ENCODE results near the gene FHL1. TPM values are rescaled to one million over a fixed set of nuclear protein-coding genes. Genes with fewer than 3 reads are reported as not detected.

Gene FHL1
- total RNA-seq, 1 experiment from 2014 or later, result 20.0 TPM

GRCh38 chrX:136141569-136141968, 5.8 kb upstream of the FHL1 start:
- BruUV-seq (replicated peaks), result no TSS peak
- ChIA-PET RAD21 (ENCODE audit: low non-redundant PET in 1 of 2, low total read pairs in 2 of 2, uncharacterized antibody in 2 of 2, unreplicated experiment in 2 of 2) (no interaction called here), POLR2A (no interaction called here), CTCF (no interaction called here)
- H3K27ac ChIP-seq (ENCODE audit: low read depth, low read length), result no peak overlapping the region
- TF ChIP-seq EZH2phosphoT487 (IDR thresholded peaks at IDR 0.05; ENCODE audit: borderline replicate concordance), result no peak
- TF ChIP-seq, protein P1, sequence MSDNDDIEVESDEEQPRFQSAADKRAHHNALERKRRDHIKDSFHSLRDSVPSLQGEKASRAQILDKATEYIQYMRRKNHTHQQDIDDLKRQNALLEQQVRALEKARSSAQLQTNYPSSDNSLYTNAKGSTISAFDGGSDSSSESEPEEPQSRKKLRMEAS (IDR thresholded peaks at IDR 0.05), result no peak
- TF ChIP-seq ATF3 (IDR thresholded peaks at IDR 0.05), result no peak
- TF ChIP-seq EGR1 (IDR thresholded peaks at IDR 0.05; ENCODE audit: low read depth), result no peak
- no peak for TF ChIP-seq SIN3A (IDR thresholded peaks at IDR 0.05; ENCODE audit: low read depth)
- TF ChIP-seq RAD21 (IDR thresholded peaks at IDR 0.05; ENCODE audit: low read depth), result no peak
- TF ChIP-seq ZFX (IDR thresholded peaks at IDR 0.05), result no peak
- TF ChIP-seq CBX3 (IDR thresholded peaks at IDR 0.05; ENCODE audit: low read depth), result no peak
- no peak for TF ChIP-seq FOSL1 (IDR thresholded peaks at IDR 0.05; ENCODE audit: low read depth)
- TF ChIP-seq ELF1 (IDR thresholded peaks at IDR 0.05; ENCODE audit: borderline replicate concordance, low read depth), result no peak
- TF ChIP-seq POLR2A (IDR thresholded peaks at IDR 0.05; ENCODE audit: borderline replicate concordance, extremely low read depth, insufficient read depth, insufficient read length), result no peak
- TF ChIP-seq, protein P2, sequence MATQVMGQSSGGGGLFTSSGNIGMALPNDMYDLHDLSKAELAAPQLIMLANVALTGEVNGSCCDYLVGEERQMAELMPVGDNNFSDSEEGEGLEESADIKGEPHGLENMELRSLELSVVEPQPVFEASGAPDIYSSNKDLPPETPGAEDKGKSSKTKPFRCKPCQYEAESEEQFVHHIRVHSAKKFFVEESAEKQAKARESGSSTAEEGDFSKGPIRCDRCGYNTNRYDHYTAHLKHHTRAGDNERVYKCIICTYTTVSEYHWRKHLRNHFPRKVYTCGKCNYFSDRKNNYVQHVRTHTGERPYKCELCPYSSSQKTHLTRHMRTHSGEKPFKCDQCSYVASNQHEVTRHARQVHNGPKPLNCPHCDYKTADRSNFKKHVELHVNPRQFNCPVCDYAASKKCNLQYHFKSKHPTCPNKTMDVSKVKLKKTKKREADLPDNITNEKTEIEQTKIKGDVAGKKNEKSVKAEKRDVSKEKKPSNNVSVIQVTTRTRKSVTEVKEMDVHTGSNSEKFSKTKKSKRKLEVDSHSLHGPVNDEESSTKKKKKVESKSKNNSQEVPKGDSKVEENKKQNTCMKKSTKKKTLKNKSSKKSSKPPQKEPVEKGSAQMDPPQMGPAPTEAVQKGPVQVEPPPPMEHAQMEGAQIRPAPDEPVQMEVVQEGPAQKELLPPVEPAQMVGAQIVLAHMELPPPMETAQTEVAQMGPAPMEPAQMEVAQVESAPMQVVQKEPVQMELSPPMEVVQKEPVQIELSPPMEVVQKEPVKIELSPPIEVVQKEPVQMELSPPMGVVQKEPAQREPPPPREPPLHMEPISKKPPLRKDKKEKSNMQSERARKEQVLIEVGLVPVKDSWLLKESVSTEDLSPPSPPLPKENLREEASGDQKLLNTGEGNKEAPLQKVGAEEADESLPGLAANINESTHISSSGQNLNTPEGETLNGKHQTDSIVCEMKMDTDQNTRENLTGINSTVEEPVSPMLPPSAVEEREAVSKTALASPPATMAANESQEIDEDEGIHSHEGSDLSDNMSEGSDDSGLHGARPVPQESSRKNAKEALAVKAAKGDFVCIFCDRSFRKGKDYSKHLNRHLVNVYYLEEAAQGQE (IDR thresholded peaks at IDR 0.05; ENCODE audit: low read depth), result no peak
- TF ChIP-seq, protein P3, sequence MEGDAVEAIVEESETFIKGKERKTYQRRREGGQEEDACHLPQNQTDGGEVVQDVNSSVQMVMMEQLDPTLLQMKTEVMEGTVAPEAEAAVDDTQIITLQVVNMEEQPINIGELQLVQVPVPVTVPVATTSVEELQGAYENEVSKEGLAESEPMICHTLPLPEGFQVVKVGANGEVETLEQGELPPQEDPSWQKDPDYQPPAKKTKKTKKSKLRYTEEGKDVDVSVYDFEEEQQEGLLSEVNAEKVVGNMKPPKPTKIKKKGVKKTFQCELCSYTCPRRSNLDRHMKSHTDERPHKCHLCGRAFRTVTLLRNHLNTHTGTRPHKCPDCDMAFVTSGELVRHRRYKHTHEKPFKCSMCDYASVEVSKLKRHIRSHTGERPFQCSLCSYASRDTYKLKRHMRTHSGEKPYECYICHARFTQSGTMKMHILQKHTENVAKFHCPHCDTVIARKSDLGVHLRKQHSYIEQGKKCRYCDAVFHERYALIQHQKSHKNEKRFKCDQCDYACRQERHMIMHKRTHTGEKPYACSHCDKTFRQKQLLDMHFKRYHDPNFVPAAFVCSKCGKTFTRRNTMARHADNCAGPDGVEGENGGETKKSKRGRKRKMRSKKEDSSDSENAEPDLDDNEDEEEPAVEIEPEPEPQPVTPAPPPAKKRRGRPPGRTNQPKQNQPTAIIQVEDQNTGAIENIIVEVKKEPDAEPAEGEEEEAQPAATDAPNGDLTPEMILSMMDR (IDR thresholded peaks at IDR 0.05 in 2 of 3, conservative IDR thresholded peaks at IDR 0.05 in 1 of 3; ENCODE audit: borderline replicate concordance in 1 of 3, insufficient read depth in 1 of 3, low read depth in 2 of 3, low read length in 2 of 3), result no peak
- no peak for TF ChIP-seq CEBPB (IDR thresholded peaks at IDR 0.05; ENCODE audit: low read depth)
- TF ChIP-seq YY1 (IDR thresholded peaks at IDR 0.05; ENCODE audit: extremely low read depth, insufficient replicate concordance, low read depth, low read length), result no peak
- no peak for TF ChIP-seq POLR2AphosphoS5 (IDR thresholded peaks at IDR 0.05; ENCODE audit: low read depth, low read length)
- no peak for TF ChIP-seq SP1 (IDR thresholded peaks at IDR 0.05; ENCODE audit: low read depth)
- no peaks in the 10 kb centered on the region for H3K27me3 ChIP-seq (ENCODE audit: insufficient read depth, low read length)
- H3K4me2 ChIP-seq (ENCODE audit: low read length), result no peak overlapping the region
- H3K36me3 ChIP-seq (ENCODE audit: control insufficient read depth in 1 of 2, insufficient read depth in 2 of 2, low read length in 2 of 2), result no peaks in the 10 kb centered on the region
- intact Hi-C loops (cut with micrococcal nuclease), result no loop called here
- H3K79me2 ChIP-seq (ENCODE audit: insufficient read depth, low read length), result no peaks in the 10 kb centered on the region
- no peaks in the 10 kb centered on the region for H3K9me3 ChIP-seq (ENCODE audit: control insufficient read depth in 1 of 2, insufficient read depth in 1 of 2, low read depth in 1 of 2, low read length in 2 of 2)
- H4K20me1 ChIP-seq (ENCODE audit: insufficient read depth), result no peaks in the 10 kb centered on the region
- H3K9me2 ChIP-seq (ENCODE audit: insufficient read depth), result no peaks in the 10 kb centered on the region
- H2AFZ ChIP-seq (ENCODE audit: low read depth, low read length, poor library complexity, severe bottlenecking), result no peak overlapping the region
- H3K4me1 ChIP-seq (ENCODE audit: control insufficient read depth in 1 of 2, insufficient read depth in 2 of 2, low read length in 2 of 2), result peaks cover 0 to under 1% of the 10 kb centered on the region in 2 experiments; a peak in 1 of 4 replicates
- no peak overlapping the region for H3K4me3 ChIP-seq (replicated peaks in 1 of 2; ENCODE audit: low read depth in 1 of 2, low read length in 2 of 2)
- DNase-seq (ENCODE audit: low read depth, low spot score) (no peak), ATAC-seq (no peak)
- H3K9ac ChIP-seq (ENCODE audit: low read length), result no peak overlapping the region
